Measurements from ENCODE around the gene PAPPA.

PAPPA gene

DNA sequence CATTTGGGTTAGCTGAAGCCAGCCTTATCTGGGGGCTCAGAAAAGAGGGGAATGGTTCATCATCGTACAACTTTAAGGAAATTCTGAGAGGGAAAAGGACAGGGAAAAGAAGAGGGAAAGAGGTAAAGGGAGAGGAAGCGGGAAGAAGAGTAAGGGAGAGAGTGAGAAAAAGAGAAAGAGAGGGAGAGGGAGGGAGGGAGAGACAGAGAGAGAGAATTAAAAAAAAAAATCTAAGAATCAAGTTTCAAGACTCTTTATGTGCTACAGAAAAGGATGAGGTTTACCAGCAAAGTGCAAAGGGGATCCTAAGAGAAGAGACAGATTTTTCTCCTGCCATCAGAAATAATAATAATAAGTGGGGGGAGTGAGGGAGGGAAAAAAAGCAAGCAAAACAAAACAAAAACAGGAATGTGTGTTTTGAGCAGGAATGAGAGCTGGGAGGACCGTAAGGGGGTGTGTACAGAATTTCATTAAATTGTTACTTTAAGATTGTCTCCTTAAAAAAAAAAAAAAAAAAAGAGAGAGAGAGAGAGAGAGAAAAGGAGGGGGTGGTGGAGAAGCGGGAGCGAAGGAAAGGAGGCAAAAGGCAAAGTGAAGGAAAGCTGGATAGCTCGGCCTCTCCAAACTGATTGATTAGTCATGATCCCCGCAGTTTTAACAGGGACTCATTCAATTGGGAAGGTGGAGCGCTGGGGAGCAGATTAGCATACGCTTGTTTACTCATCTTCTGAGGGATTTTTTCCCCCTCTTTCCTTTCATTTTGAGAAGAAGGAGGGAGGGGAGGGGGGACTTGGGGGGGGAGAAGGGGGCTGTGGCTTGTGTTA, 438 bp upstream of the PAPPA start:
- no peak for DNase-seq

DNA sequence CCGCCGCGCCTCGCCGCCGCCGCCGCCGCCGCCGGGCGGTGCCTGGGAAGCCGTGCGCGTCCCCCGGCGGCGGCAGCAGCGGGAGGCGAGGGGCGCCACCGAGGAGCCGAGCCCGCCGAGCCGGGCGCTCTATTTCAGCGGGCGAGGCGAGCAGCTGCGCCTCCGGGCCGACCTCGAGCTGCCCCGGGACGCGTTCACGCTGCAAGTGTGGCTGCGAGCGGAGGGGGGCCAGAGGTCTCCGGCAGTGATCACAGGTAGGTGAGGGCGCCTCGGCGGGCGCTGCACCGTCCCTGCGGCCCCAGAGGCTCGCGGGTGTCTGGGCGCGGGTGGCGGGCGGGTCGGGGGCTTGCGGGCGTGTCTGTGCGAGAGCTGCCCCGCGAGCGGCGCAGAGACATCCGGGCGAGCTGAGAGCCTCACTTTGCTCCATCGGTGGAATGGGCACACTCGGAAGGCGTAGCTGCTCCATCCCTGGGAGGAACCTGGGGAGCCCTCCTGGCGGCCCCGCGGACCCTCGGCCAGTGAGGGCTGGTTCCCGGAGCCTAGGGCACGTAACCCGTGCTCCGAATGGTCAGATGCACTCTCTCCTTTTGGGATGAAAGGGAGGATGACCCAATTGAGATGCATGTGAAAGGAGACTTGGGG, 864 bp downstream of the PAPPA start:
- DNase-seq, result no peak

DNA sequence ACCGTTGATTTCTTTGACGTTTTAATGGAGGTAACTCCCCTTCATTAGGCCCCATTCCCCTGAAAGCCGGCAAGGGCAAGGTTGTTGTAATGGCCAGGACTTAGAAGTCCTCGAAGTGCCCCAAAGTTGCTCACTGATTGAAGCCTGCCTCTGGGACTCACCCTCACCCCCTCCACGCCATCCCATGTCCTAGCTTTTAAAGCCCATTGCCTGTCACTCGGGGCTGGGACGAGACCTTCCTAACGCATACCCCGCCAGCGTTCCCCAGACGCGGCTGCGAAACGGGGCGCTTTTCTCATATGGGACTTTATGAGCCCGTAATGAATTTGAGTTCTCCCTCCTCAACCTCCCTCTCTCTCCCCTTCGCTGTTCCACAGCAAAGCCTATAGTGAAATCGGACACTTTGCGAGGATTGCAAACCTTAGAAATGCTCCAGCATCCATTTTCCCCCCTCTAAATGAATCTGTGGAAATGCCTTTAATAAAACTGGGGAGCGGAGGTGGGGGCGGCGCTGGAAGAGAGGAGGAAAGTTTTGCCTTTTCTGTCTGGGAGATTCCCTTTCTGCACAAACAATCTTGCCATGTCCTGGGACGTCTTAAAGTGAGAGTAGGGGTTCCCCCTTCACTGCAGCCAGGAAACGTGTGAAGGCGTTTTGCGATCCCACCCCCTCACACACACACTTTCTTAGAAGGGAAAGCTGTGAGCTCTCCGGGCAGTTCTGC, 1.5 kb downstream of the PAPPA start:
- no peak for DNase-seq

DNA sequence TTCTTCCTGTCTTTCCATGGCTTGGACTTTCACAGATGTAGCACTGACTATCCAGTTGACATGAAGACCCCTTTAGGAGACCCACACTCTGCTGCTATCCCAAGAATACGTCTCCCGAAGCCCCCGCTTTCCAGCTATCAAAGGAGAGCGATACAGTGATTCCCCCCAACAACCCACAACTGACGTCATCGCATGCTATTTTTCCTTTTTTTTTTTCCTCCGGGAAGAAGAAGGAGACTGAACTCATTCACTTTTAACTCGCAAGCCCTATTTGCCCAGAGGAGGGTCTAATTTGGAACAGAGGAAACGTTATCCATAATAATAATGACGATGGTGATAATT, 2.1 kb downstream of the PAPPA start:
- DNase-seq, result no peak

DNA sequence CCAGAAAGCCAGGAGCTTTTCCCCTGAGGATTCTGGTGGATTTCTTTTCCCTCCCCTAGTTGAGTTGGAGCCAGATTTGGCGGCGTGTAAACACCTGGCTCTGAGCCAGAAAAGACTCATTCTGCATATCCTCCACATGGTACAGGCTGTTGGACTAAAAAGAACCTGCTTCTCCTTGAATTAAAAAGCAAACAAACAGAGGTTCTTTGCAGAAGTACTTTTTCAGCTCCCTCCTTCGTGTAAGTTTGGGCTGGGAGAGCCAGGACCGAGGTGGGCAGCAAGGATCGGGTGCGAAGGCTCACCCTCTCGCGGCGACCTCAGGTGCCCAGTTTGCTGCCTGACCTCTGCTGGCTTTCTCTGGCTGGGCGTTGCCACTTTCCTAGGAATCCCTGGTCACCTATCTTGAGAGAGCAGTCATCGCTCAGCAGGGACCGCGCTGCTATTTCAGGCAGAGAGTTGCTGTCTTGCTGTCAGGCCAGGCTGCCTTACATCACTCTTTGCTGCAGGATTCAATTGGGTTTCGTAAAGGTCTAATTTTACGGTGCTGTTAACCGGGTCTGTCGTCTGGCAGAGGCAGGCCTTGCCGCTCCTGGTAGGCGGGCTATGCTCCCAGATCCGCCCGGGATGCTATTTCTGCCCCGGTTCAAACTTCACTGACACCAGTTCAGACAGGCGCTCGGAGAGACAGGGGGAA, 3.2 kb downstream of the PAPPA start:
- no peak for DNase-seq

- no peak for DNase-seq
Observed at GRCh38 chr9:116157436-116158138, 4.0 kb downstream of the PAPPA start.

GRCh38 chr9:116160676-116161571, 7.3 kb downstream of the PAPPA start:
- DNase-seq, result no peak

DNA sequence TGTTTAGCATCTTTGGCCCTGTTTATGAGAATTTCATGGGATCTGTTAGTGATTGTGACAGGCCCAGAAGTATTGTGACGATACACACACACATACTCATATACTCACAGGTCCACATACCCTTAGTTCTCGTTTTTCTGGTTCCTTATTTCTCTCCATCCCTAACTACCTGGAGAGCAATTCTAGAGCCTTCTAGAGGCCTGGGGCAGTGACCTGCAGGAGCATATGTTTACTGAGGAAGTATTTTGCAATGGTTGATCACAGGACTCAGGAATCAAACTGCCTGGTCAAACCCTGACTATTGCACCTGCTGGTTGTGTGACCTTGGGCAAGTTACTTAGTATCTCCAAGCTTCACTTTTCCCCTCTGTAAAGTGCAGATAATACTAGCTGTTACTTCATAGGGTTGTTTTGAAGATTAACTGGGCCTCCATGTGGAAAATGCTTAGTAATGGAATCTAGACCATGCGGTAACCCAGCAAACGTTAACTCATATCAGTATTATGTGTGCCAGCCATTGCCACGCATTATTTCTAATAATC, 8.7 kb downstream of the PAPPA start:
- no peak for DNase-seq

DNA sequence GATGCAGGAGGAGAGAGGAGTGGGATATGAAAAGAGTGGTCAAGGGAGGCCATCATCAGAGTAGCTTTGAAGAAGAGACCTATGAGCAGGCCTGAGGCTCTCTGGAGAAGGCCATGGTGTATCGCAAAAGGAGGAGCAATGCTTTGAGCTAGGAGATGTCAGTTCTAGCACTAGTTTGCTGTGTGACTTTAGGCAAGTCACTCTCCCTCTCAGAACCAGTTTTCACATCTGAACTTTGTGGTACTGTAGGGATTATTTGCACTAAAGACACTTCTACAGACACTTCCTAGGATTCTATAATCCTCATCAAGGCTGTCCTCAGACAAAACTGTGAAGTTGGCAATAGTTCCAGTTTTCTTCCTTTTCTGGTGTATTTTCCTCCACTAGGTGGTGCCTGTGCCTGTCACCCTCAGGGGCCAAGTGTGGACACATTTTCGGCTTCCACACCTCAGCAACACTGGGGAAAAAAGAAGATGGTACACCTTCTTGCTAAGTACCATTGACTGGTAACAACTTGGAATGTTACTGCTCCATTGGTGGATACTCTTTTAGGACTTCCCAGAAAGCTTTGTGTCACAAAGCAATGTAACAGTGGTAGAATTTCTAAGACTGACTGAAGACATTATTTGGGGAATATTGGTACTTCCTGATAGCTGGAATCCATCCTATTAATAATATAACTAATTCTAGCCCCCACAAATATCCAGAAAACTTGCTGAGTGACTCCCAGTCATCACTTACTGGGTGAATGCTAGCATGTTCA, 9.9 kb downstream of the PAPPA start:
- no peak for DNase-seq

- no peak for DNase-seq
Observed at GRCh38 chr9:116165912-116166311, 12.3 kb downstream of the PAPPA start.

GRCh38 chr9:116166713-116167112, 13.1 kb downstream of the PAPPA start:
- DNase-seq, result no peak

DNA sequence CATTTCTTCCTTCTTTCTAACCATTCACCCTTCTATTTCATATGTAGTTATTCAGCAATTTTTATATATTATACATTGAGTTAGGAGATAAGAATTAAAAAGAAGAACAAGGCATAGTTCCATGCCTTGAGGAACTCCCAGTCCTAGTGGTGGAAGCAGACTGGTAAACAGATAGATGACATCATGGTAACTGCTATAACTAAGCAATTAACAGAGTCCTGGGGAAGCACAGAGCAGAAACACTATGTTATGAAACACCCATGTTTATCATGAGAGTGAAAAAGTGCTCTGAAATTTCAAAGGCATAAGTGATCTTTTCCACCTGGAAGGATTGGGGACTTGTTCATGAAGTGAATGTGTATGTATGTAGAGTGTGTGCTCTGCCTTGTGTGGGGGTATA, 14.6 kb downstream of the PAPPA start:
- DNase-seq, result no peak

- DNase-seq, result no peak
Observed at GRCh38 chr9:116172216-116172615, 18.6 kb downstream of the PAPPA start.

GRCh38 chr9:116174347-116174746, 20.8 kb downstream of the PAPPA start:
- no peak for DNase-seq

DNA sequence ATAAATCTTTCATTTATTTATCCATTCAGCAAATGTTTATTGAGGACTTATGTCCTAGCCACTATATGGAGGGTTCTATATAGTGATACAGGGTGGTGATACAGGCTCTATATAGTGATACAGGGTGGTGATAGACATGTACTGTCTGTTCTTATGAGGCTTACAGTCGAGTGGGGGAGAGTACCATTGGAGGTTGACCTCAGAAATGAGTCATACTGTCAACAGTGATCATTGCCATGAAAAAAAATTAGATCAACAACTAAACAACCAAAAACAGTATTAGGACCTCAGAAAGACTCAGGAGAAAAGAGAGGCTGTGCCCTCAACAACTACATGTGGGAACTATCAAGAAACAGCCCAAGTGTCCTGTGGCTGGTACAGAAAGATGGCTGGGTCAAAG, 22.0 kb downstream of the PAPPA start:
- DNase-seq, result no peak

DNA sequence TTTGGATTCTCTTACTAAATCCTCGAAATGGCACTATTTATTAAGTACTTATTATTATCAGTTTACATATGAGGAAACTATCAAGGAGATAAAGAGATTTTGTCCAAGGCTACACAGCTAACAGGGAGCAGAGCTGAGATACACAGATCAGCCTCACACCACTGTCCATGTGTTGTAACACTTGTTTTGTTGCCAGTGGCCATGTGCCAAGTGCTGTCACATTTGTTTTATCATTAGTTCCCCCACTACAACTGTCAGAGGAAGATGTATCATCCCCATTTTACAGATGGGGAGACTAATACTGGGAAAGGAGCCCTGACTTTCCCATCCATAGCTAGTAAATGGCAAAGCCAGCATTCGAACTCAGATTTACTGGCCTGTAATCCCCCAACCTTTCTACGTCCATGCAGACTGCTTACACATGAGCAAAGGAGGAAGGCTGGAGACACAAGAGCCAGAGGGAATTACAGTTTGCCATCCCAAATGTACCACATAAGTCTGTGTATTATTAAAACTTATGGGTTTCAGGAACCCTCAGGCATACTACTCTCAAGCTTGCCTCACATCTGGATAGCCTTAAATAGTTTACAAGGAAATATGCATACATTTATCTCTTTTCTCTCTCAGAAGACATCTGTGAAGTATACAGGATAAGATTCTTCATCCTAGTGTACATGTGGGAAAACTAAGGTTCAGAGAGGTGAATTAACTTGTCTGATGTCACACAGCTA, 25.1 kb downstream of the PAPPA start:
- no peak for DNase-seq

- no peak for DNase-seq
Observed at GRCh38 chr9:116179568-116179967, 26.0 kb downstream of the PAPPA start.

- no peak for DNase-seq
Observed at GRCh38 chr9:116181853-116182610, 28.4 kb downstream of the PAPPA start.

- no peak for DNase-seq
Observed at GRCh38 chr9:116182876-116183275, 29.3 kb downstream of the PAPPA start.

Data from cortex of kidney (tissue), 1 donor.